Measurements from ENCODE around the gene CFAP20.
"Not testable (repeated sequence)": the region's sequence is repeated elsewhere in the genome, so short reads cannot be mapped to it uniquely, and the experiment has no call there.

Gene CFAP20

DNA sequence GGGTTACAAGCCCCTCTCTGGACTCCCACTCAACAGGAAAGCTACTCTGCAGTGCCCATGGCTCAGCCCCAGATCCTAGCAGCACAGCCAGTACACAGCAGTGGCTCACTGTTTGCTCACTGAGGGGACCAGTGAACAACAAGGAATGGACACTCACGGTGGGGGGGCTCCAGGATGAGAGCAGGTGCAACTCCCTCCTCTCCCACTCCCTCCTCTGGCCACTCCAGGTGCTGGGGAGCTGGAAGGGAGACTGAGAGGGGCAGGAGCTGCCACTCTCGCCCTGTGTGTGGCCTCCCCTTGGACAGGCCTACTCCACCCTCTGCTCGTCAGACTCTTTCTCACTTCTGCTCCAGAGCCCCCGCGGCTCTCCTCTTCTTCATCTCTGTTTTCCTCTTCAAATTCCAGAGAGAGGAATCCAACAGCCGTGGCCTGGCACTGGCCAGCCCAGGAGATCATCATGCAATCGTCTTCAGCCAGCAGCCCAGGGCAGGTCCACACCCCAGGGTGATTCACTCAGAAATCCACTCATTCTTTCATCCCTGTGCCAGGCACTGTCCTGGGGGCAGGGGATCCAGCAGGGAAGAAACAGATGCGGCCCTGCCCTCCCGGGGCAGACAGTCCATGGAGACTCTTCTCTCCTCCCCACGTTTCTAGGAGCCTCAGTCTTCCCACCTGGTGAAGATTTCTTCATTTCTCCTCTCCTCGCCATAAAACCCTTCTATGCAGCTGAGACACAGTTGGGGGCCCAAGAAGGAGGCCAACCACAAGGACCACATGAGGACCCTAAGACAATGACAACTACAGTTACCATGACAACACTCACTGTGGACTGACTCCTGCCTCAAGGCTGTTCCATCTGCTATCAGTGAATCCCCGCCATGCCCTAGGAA is 30.7 kb downstream of the CFAP20 start:
- DNase-seq: no peak

DNA sequence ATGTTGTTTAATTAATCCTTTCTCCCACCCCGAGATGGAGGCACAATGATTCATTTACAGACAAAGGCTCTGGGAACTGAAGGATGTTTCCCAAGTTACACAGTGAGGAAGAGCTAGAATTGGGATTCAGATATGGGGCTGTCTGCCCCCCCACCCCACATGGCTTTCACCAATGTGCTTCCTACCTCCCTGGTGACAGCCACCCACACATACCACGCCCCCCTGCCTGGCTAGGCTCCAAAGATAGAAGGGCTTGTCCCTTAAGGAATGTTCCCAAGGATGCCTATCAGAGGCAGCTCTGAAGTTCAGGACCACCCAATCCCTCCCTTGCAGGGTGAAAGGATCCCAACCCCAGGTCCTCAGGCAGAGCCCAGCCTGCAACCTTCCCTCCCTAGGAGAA is 32.9 kb downstream of the CFAP20 start:
- DNase-seq: no peak

- DNase-seq: not testable (repeated sequence)
Observed at GRCh38 chr16:58095575-58095960, 33.6 kb downstream of the CFAP20 start.

GRCh38 chr16:58094791-58095574 is 34.2 kb downstream of the CFAP20 start:
- DNase-seq: peak in 11 of 56 donors; percentile 10 to 43 (median 21)

GRCh38 chr16:58094026-58094425 is 35.2 kb downstream of the CFAP20 start:
- no peak for DNase-seq

GRCh38 chr16:58090396-58090795 is 38.8 kb downstream of the CFAP20 start:
- not testable (repeated sequence) for DNase-seq

GRCh38 chr16:58088091-58088490 is 41.1 kb downstream of the CFAP20 start:
- DNase-seq: no peak

GRCh38 chr16:58087209-58087913 is 41.8 kb downstream of the CFAP20 start:
- no peak for DNase-seq

DNA sequence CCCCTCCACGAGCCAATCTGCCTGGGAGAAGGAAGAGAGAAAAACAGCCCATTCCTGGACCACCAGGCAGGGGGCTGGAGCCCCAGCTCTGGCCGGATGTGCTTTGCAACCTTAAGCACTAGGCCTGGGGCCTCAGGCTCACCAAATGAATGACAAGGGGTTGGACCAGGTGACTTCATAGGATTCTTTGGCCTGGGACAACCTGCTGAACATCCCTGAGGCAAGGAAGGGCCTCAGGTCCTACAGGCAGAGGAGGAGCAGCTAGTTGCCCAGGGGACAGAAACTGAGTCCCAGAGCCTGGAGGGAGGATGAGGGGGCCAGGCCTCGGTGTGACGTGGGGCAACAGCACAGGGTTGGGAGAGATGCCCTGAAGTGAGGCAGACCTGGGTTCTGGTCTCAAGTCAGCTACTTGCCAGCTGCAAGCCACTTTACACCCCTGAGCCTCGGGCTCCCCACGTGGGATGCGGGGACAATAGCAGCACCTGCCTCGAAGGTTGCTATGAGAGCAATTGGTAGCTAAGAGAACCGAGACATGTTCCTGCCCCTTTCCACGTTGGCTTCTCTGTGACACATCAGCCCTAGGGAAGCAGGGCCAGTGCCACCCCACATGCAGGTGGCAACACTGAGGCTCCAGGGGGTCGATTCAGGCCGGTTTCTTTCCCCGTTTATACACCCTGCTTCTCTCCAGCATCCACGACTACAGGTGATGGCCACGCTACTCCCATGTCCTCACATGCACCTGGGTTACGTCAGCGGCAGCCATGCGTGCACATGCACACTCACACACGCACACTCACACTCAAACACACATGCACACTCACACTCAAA is 42.6 kb downstream of the CFAP20 start:
- peak in 3 of 56 donors; percentile 18 to 26 (median 25) for DNase-seq

DNA sequence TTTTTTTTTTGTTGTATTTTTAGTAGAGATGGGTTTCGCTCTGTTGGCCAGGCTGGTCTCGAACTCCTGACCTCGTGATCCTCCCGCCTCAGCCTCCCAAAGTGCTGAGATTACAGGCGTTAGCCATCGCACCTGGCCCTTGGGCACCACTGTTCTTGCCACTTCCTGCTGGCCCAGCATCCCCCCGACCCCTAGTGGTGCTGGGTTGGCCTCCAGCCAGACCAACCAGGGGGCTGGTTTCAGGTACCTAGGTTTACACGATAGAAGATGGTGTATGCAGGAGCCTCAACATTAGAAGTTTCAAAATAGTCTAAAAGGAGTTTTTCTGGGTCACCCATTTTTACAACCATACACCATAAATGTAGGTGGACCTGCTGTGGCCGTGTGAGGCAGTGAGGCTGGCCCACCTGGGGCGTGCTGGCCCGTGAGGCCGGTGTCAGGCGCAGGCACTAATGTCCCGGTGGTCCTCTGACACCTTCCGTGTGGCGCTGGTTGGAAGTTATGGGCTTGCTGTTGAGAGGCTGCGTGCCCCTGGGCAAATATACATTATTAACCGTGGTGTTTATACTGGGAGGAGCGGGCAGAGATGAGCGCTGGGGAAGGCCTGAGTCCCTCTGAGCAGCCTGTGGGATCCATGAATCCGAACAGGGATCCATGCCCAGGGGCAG is 43.5 kb downstream of the CFAP20 start:
- DNase-seq: no peak

- no peak for DNase-seq
Observed at GRCh38 chr16:58085171-58085570, 44.0 kb downstream of the CFAP20 start.

- no peak for DNase-seq
Observed at GRCh38 chr16:58084635-58085034, 44.5 kb downstream of the CFAP20 start.

DNA sequence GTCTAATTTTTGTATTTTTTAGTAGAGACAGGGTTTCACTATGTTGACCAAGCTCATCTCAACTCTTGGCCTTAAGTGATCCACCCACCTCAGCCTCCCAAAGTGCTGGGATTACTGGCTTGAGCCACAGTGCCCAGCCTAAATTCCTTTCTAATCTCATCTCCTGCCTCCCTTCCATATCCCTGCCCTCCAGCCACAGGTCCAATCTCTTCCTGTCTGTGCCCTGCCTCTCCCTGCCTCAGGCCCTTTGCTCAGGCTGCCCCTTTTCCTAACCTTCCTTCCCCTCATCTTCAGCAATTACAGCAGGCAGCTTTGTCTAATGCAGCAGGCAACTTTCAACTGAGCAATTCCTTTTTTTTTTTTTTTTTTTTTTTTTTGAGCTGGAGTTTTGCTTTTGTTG is 46.8 kb downstream of the CFAP20 start:
- no peak for DNase-seq

DNA sequence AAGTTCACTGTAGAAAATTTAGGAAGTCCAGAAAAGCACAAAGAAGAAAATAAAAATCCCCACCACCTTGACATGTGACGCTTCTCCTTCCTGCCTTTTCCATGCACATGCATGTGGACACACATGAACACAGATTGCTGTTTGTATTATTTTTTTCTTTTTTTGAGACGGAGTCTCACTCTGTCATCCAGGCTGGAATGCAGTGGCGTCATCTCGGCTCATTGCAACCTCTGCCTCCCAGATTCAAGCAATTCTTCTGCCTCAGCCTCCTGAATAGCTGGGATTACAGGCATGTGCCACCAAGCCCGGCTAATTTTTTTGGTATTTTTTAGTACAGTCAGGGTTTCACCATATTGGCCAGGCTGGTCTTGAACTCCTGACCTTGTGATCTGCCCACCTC is 48.5 kb downstream of the CFAP20 start:
- DNase-seq: not testable (repeated sequence)

DNA sequence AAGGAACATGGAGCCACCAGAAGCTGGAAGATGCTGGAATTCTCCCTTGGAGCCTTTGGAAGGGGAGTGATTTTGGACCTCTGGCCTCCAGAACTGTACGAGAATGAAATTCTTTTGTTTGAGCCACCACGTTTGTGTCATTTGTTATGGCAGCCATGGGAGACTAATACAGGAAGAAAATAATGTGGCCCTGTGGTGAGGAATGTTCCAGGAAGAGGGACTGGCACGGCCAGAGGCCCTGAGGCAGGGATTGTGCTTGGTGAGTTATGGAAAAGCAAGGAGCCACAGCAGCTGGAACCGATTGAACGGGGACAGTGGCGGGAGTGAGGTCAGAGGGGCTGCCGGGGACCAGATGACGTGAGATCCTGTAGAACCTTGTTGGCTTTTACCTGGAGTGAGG is 51.4 kb downstream of the CFAP20 start:
- no peak for DNase-seq

DNA sequence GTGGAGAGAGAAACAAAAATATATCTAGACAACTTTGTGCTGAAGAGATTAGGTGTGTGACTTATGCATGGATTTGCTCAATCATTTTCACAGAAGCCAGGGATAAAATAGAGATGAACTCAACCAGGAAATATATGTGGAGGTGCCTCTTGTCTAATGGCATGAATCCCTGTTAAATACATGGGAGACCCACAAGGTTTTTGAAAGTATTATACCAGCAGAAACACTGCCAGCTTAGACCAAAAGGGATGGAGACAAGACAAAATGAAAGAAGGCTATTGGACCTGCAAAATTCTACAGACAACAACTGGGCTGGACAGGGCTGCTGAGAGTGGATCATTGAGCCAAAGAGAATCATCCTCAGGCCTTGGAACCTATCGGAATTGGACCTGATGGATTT is 52.7 kb downstream of the CFAP20 start:
- no peak for DNase-seq

DNA sequence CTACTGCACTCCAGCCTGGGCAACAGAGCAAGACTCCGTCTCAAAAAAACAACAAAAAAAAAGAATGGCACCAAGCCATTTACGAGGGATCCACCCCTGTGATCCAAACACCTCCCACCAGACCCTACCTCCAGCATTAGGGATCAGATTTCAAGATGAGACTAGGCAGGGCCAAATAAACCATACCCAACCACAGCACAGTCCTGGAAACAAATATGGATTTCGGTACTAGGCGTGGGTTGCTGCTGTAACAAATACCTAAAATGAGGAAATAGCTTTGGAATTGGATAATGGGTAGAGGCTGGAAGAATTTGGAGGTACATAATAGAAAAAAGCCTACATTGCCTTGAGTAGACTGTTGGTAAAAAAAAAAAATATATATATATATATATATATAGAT is 54.5 kb downstream of the CFAP20 start:
- DNase-seq: no peak

- not testable (repeated sequence) for DNase-seq
Observed at GRCh38 chr16:58073086-58073485, 56.1 kb downstream of the CFAP20 start.

DNA sequence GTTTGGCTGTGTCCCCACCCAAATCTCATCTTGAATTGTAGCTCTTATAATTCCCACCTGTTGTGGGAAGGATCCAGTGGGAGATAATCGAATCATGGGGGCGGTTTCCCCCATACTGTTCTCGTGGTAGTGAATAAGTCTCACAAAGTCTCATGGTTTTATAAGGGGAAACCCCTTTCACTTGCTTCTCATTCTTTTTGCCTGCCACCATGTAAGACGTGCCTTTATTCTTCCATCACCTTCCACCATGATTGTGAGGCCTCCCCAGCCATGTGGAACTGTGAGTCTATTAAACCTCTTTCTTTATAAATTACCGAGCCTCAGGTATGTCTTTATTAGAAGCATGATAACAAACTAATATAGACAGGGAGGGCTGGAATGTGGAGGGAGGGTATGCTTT is 57.0 kb downstream of the CFAP20 start:
- DNase-seq: not testable (repeated sequence)

GRCh38 chr16:58070585-58070984 is 58.6 kb downstream of the CFAP20 start:
- DNase-seq: no peak
